HEK293 (cell line): ENCODE measurements around the gene GPR135.

Experiments used
- CTCF ChIA-PET: fragments of 350-600 bp; formaldehyde crosslinking; extraction: SDS; loops from one replicate; lab custom pipeline; 2021; ENCODE audit warnings: antibody characterized with exemption; lab: Yijun Ruan, JAX
- POLR2A ChIA-PET: fragments of 300-600 bp; formaldehyde crosslinking; extraction: SDS; loops from one replicate; lab custom pipeline; 2020; ENCODE audit warnings: antibody characterized with exemption, inconsistent platforms; lab: Yijun Ruan, JAX
- H3K27ac ChIP-seq: fragments of 200-500 bp; sonication (Bioruptor generic); 2 replicates; pipeline ENCODE4 v1.5.1; 2014; ENCODE audit warnings: low read depth, low read length, control low read depth, inconsistent platforms; ENCODE audit errors: extremely low read depth
- H3K36me3 ChIP-seq, 2 experiments: fragments of 200-500 bp in 1 of 2; sonication (Bioruptor generic) in 1 of 2; 1 replicate in 1 of 2; 2 replicates in 1 of 2; pipeline ENCODE4 v1.5.1; 2014 to 2017; ENCODE audit warnings: inconsistent platforms in 2 of 2, low read length in 2 of 2; ENCODE audit not compliant: control insufficient read depth in 2 of 2, insufficient read depth in 1 of 2
- H3K4me1 ChIP-seq: fragments of 200-500 bp; sonication (Bioruptor generic); 2 replicates; pipeline ENCODE4 v1.5.1; 2014; ENCODE audit warnings: mild to moderate bottlenecking, low read length, inconsistent platforms; ENCODE audit not compliant: control insufficient read depth, insufficient read depth
- H3K4me3 ChIP-seq: 2 replicates; pipeline ENCODE4 v1.5.1; 2011; ENCODE audit warnings: low read depth, mild to moderate bottlenecking, control low read depth, low read length, moderate library complexity
- H3K9me3 ChIP-seq: fragments of 200-500 bp; sonication (Bioruptor generic); 2 replicates; pipeline ENCODE4 v1.5.1; 2014; ENCODE audit warnings: low read depth, low read length, inconsistent platforms; ENCODE audit not compliant: control insufficient read depth, insufficient read depth
- ATF2 ChIP-seq: fragments of 450-650 bp; formaldehyde crosslinking; IDR thresholded peaks from 2 replicates; pipeline ENCODE4 v1.5.1; 2016; ENCODE audit warnings: missing biosample characterization, missing genetic modification characterization, low read depth
- BCL11A ChIP-seq: fragments of 450-650 bp; formaldehyde crosslinking; IDR thresholded peaks from 2 replicates; pipeline ENCODE4 v1.5.1; 2016; ENCODE audit warnings: low read depth, missing biosample characterization, missing genetic modification characterization
- INSM2 ChIP-seq: fragments of 450-650 bp; formaldehyde crosslinking; IDR thresholded peaks from 2 replicates; pipeline ENCODE4 v1.5.1; 2016; ENCODE audit warnings: missing biosample characterization, missing genetic modification characterization
- MEIS1 ChIP-seq: sonication (generic); formaldehyde crosslinking; IDR thresholded peaks from 2 replicates; pipeline ENCODE4 v1.8.1; 2022; ENCODE audit warnings: missing genetic modification reagents, mild to moderate bottlenecking, borderline replicate concordance
- TCF7L2 ChIP-seq: IDR thresholded peaks from 2 replicates; pipeline ENCODE4 v1.6.1; 2011; ENCODE audit warnings: low read depth, mild to moderate bottlenecking, inconsistent platforms, low read length, moderate library complexity, borderline replicate concordance
- WT1 ChIP-seq: fragments of 450-650 bp; formaldehyde crosslinking; IDR thresholded peaks from 2 replicates; pipeline ENCODE4 v1.5.1; 2016; ENCODE audit warnings: missing biosample characterization, missing genetic modification characterization
- ZBTB1 ChIP-seq: fragments of 450-650 bp; formaldehyde crosslinking; IDR thresholded peaks from 2 replicates; pipeline ENCODE4 v1.5.1; 2016; ENCODE audit warnings: missing biosample characterization, missing genetic modification characterization
- ZEB2 ChIP-seq: fragments of 450-650 bp; formaldehyde crosslinking; IDR thresholded peaks from 2 replicates; pipeline ENCODE4 v1.5.1; 2016; ENCODE audit warnings: missing biosample characterization, missing genetic modification characterization
- ZFHX2 ChIP-seq: fragments of 450-650 bp; formaldehyde crosslinking; conservative IDR thresholded peaks from 2 replicates; pipeline ENCODE4 v1.5.1; 2016; ENCODE audit warnings: missing biosample characterization, missing genetic modification characterization
- ZNF354C ChIP-seq: fragments of 450-650 bp; formaldehyde crosslinking; IDR thresholded peaks from 2 replicates; pipeline ENCODE4 v1.5.1; 2016; ENCODE audit warnings: missing biosample characterization, missing genetic modification characterization, low read depth, borderline replicate concordance
- ZNF366 ChIP-seq: fragments of 450-650 bp; formaldehyde crosslinking; conservative IDR thresholded peaks from 2 replicates; pipeline ENCODE4 v1.5.1; 2016; ENCODE audit warnings: missing biosample characterization, missing genetic modification characterization
- ZNF391 ChIP-seq: fragments of 450-650 bp; formaldehyde crosslinking; IDR thresholded peaks from 2 replicates; pipeline ENCODE4 v1.5.1; 2016; ENCODE audit warnings: low read depth, missing biosample characterization, missing genetic modification characterization, borderline replicate concordance
- ZNF76 ChIP-seq: fragments of 450-650 bp; formaldehyde crosslinking; IDR thresholded peaks from 2 replicates; pipeline ENCODE4; 2016; ENCODE audit warnings: low read depth, missing biosample characterization, missing genetic modification characterization, borderline replicate concordance
- ZNF776 ChIP-seq: fragments of 450-650 bp; formaldehyde crosslinking; IDR thresholded peaks from 2 replicates; pipeline ENCODE4 v1.5.0; 2017; ENCODE audit warnings: missing biosample characterization, missing genetic modification characterization, borderline replicate concordance
- ZNF792 ChIP-seq: fragments of 450-650 bp; formaldehyde crosslinking; IDR thresholded peaks from 2 replicates; pipeline ENCODE4 v1.5.1; 2016; ENCODE audit warnings: missing biosample characterization, missing genetic modification characterization
- TF ChIP-seq, protein P1 (sequence below): fragments of 450-650 bp; IDR thresholded peaks from 2 replicates; pipeline ENCODE4 v1.5.1; 2018; ENCODE audit warnings: missing biosample characterization, mild to moderate bottlenecking, missing genetic modification characterization
- TF ChIP-seq, protein P2 (sequence below): fragments of 450-650 bp; formaldehyde crosslinking; IDR thresholded peaks from 2 replicates; pipeline ENCODE4 v1.5.1; 2016; ENCODE audit warnings: missing biosample characterization, missing genetic modification characterization
- TF ChIP-seq, protein P3 (sequence below): IDR thresholded peaks from 2 replicates; pipeline ENCODE4 v1.6.1; 2011; ENCODE audit warnings: mild to moderate bottlenecking, low read depth, low read length, borderline replicate concordance
- TF ChIP-seq, protein P4 (sequence below): fragments of 450-650 bp; formaldehyde crosslinking; IDR thresholded peaks from 2 replicates; pipeline ENCODE4 v1.5.1; 2017; ENCODE audit warnings: missing biosample characterization, missing genetic modification characterization

Gene GPR135

GRCh38 chr14:59509101-59509500 lies 43.9 kb upstream of the GPR135 start:
- CTCF ChIA-PET, result interaction anchor here (1.0 to 6.9 kb wide), 4 partner anchors 10 to 389 kb away, joined by 3 to 208 read pairs (median 30); partner anchors contain the start of gene CCDC175
- Histone ChIP-seq H3K36me3 (peaks cover 0 to 5% of the 10 kb centered on the region in 2 experiments; a peak in 2 of 3 replicates), H3K4me1 (no peaks in the 10 kb centered on the region; the same call in 1 of the 2 replicates), H3K9me3 (no peaks in the 10 kb centered on the region), H3K4me3 (no peak overlapping the region), H3K27ac (no peak overlapping the region)
- TF ChIP-seq ZNF76 (tag by site-specific recombination) (no peak), TCF7L2 (no peak), ZBTB1 (tag by site-specific recombination) (no peak), ATF2 (tag by site-specific recombination) (no peak), ZNF776 (tag by site-specific recombination) (no peak), ZNF792 (no peak), ZNF354C (tag by site-specific recombination) (no peak), WT1 (tag by site-specific recombination) (no peak), ZNF391 (tag by site-specific recombination) (no peak), ZEB2 (tag by site-specific recombination) (no peak), ZNF366 (no peak), MEIS1 (no peak), INSM2 (tag by site-specific recombination) (no peak), ZFHX2 (tag by site-specific recombination) (no peak), BCL11A (no peak)
- TF ChIP-seq, protein P1, sequence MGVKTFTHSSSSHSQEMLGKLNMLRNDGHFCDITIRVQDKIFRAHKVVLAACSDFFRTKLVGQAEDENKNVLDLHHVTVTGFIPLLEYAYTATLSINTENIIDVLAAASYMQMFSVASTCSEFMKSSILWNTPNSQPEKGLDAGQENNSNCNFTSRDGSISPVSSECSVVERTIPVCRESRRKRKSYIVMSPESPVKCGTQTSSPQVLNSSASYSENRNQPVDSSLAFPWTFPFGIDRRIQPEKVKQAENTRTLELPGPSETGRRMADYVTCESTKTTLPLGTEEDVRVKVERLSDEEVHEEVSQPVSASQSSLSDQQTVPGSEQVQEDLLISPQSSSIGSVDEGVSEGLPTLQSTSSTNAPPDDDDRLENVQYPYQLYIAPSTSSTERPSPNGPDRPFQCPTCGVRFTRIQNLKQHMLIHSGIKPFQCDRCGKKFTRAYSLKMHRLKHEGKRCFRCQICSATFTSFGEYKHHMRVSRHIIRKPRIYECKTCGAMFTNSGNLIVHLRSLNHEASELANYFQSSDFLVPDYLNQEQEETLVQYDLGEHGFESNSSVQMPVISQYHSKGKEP (tag by site-specific recombination), result no peak
- TF ChIP-seq, protein P2, sequence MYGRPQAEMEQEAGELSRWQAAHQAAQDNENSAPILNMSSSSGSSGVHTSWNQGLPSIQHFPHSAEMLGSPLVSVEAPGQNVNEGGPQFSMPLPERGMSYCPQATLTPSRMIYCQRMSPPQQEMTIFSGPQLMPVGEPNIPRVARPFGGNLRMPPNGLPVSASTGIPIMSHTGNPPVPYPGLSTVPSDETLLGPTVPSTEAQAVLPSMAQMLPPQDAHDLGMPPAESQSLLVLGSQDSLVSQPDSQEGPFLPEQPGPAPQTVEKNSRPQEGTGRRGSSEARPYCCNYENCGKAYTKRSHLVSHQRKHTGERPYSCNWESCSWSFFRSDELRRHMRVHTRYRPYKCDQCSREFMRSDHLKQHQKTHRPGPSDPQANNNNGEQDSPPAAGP (tag by site-specific recombination), result no peak
- TF ChIP-seq, protein P3, sequence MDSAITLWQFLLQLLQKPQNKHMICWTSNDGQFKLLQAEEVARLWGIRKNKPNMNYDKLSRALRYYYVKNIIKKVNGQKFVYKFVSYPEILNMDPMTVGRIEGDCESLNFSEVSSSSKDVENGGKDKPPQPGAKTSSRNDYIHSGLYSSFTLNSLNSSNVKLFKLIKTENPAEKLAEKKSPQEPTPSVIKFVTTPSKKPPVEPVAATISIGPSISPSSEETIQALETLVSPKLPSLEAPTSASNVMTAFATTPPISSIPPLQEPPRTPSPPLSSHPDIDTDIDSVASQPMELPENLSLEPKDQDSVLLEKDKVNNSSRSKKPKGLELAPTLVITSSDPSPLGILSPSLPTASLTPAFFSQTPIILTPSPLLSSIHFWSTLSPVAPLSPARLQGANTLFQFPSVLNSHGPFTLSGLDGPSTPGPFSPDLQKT, result no peak
- TF ChIP-seq, protein P4, sequence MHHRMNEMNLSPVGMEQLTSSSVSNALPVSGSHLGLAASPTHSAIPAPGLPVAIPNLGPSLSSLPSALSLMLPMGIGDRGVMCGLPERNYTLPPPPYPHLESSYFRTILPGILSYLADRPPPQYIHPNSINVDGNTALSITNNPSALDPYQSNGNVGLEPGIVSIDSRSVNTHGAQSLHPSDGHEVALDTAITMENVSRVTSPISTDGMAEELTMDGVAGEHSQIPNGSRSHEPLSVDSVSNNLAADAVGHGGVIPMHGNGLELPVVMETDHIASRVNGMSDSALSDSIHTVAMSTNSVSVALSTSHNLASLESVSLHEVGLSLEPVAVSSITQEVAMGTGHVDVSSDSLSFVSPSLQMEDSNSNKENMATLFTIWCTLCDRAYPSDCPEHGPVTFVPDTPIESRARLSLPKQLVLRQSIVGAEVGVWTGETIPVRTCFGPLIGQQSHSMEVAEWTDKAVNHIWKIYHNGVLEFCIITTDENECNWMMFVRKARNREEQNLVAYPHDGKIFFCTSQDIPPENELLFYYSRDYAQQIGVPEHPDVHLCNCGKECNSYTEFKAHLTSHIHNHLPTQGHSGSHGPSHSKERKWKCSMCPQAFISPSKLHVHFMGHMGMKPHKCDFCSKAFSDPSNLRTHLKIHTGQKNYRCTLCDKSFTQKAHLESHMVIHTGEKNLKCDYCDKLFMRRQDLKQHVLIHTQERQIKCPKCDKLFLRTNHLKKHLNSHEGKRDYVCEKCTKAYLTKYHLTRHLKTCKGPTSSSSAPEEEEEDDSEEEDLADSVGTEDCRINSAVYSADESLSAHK (tag by site-specific recombination), result no peak
- POLR2A ChIA-PET, result no interaction called here
